ENCODE results near the gene TRIO. TPM values are rescaled to one million over a fixed set of nuclear protein-coding genes. Genes with fewer than 3 reads are reported as not detected.

Gene TRIO
- total RNA-seq, 1 experiment from 2014 or later: 211 TPM

DNA sequence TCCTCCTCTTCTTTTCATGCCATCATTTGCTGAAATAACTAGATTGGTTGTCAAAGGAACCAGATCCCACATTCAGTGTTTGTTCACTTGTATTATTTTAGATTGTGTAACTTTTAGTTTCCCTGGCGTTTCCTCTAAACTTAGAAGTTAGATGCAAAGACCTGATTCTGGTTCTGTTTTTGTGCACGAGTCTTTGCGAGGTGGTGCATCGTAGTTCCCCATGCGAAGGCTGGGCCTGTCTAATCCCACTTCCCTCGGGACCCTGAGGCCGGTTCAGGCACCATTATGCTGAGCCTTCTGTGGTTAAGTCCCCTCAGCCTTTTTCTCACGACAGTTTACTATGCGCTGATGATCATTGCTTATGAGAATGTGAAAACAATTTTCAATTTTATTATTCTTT is 219.3 kb downstream of the TRIO start:
- ChIA-PET CTCF (interaction anchor here (0.6 kb wide), 1 partner anchor 15 kb away, joined by 4 read pairs; no protein-coding TSS in a partner anchor), POLR2A (ENCODE audit: unreplicated experiment) (interaction anchor here (0.6 kb wide), 1 partner anchor 827 kb away, joined by 8 read pairs; no protein-coding TSS in a partner anchor)
- ATAC-seq (no peak), DNase-seq (no peak)
- H4K20me1 ChIP-seq (ENCODE audit: low read length): 0 out of 2 replicates have a peak, but pooled peaks cover 4% of the 10 kb centered on the region
- H2AFZ ChIP-seq (ENCODE audit: low read length): no peak overlapping the region
- H3K79me2 ChIP-seq (ENCODE audit: low read length): 0 out of 2 replicates have a peak, but pooled peaks cover 7% of the 10 kb centered on the region
- H3K36me3 ChIP-seq (ENCODE audit: low read depth, low read length): peaks cover 81% of the 10 kb centered on the region
- H3K9me3 ChIP-seq (ENCODE audit: low read length): no peaks in the 10 kb centered on the region
- no peaks in the 10 kb centered on the region for H3K27me3 ChIP-seq (ENCODE audit: low read length)
- BruUV-seq (replicated peaks): no TSS peak
- no peak overlapping the region for H3K27ac ChIP-seq (ENCODE audit: low read length)
- TF ChIP-seq EZH2phosphoT487 (IDR thresholded peaks at IDR 0.05; ENCODE audit: borderline replicate concordance, low read length): no peak
- TF ChIP-seq, protein P1, sequence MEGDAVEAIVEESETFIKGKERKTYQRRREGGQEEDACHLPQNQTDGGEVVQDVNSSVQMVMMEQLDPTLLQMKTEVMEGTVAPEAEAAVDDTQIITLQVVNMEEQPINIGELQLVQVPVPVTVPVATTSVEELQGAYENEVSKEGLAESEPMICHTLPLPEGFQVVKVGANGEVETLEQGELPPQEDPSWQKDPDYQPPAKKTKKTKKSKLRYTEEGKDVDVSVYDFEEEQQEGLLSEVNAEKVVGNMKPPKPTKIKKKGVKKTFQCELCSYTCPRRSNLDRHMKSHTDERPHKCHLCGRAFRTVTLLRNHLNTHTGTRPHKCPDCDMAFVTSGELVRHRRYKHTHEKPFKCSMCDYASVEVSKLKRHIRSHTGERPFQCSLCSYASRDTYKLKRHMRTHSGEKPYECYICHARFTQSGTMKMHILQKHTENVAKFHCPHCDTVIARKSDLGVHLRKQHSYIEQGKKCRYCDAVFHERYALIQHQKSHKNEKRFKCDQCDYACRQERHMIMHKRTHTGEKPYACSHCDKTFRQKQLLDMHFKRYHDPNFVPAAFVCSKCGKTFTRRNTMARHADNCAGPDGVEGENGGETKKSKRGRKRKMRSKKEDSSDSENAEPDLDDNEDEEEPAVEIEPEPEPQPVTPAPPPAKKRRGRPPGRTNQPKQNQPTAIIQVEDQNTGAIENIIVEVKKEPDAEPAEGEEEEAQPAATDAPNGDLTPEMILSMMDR (conservative IDR thresholded peaks at IDR 0.05; ENCODE audit: low read depth, low read length): no peak
- TF ChIP-seq EZH2 (IDR thresholded peaks at IDR 0.05; ENCODE audit: low read length, unreplicated experiment): no peak
- intact Hi-C loops (cut with micrococcal nuclease): no loop called here
- H3K4me2 ChIP-seq (ENCODE audit: low read length): no peak overlapping the region
- no peak overlapping the region for H3K9ac ChIP-seq (ENCODE audit: low read length)
- H3K4me1 ChIP-seq (ENCODE audit: insufficient read depth, low read length): peaks cover 20% of the 10 kb centered on the region
- H3F3A ChIP-seq (ENCODE audit: low read length, unreplicated experiment): no peaks in the 10 kb centered on the region
- H3K4me3 ChIP-seq (ENCODE audit: low read length): no peak overlapping the region
- H3K9me2 ChIP-seq (replicated peaks; ENCODE audit: low read length): no peaks in the 10 kb centered on the region

- Histone ChIP-seq H3K4me1 (ENCODE audit: insufficient read depth, low read length) (peaks cover 20% of the 10 kb centered on the region), H4K20me1 (ENCODE audit: low read length) (0 out of 2 replicates have a peak, but pooled peaks cover 4% of the 10 kb centered on the region), H3K4me2 (ENCODE audit: low read length) (no peak overlapping the region), H3K9ac (ENCODE audit: low read length) (no peak overlapping the region), H3K9me2 (replicated peaks; ENCODE audit: low read length) (no peaks in the 10 kb centered on the region), H3K79me2 (ENCODE audit: low read length) (0 out of 2 replicates have a peak, but pooled peaks cover 7% of the 10 kb centered on the region), H3K9me3 (ENCODE audit: low read length) (no peaks in the 10 kb centered on the region), H3K27me3 (ENCODE audit: low read length) (no peaks in the 10 kb centered on the region), H2AFZ (ENCODE audit: low read length) (no peak overlapping the region), H3K36me3 (ENCODE audit: low read depth, low read length) (peaks cover 85% of the 10 kb centered on the region), H3K27ac (ENCODE audit: low read length) (no peak overlapping the region), H3F3A (ENCODE audit: low read length, unreplicated experiment) (no peaks in the 10 kb centered on the region), H3K4me3 (ENCODE audit: low read length) (no peak overlapping the region)
- ChIA-PET CTCF (no interaction called here), POLR2A (ENCODE audit: unreplicated experiment) (no interaction called here)
- ATAC-seq (peak; percentile 12; the same call in 1 of the 2 replicates), DNase-seq (peak; percentile 53)
- TF ChIP-seq EZH2 (IDR thresholded peaks at IDR 0.05; ENCODE audit: low read length, unreplicated experiment) (no peak), EZH2phosphoT487 (IDR thresholded peaks at IDR 0.05; ENCODE audit: borderline replicate concordance, low read length) (no peak)
- TF ChIP-seq, protein P1 (conservative IDR thresholded peaks at IDR 0.05; ENCODE audit: low read depth, low read length): no peak; the same call in 1 of the 2 replicates
- intact Hi-C loops (cut with micrococcal nuclease): loop anchor here (1.0 kb wide), 2 partner anchors 284 to 321 kb away; no protein-coding TSS in a partner anchor
- no TSS peak for BruUV-seq (replicated peaks)
Measured at GRCh38 chr5:14364096-14364495, 221.0 kb downstream of the TRIO start.
